Suppressor macrophage treated with lipopolysaccharide for 4 hours (primary cell): ENCODE measurements around the gene TUBGCP2.
"Not testable (repeated sequence)": the region's sequence is repeated elsewhere in the genome, so short reads cannot be mapped to it uniquely, and the experiment has no call there.

Experiments used
- DNase-seq: peaks from one replicate; pipeline ENCODE4 v3.0.0-alpha.2; 2020

The TUBGCP2 gene

DNA sequence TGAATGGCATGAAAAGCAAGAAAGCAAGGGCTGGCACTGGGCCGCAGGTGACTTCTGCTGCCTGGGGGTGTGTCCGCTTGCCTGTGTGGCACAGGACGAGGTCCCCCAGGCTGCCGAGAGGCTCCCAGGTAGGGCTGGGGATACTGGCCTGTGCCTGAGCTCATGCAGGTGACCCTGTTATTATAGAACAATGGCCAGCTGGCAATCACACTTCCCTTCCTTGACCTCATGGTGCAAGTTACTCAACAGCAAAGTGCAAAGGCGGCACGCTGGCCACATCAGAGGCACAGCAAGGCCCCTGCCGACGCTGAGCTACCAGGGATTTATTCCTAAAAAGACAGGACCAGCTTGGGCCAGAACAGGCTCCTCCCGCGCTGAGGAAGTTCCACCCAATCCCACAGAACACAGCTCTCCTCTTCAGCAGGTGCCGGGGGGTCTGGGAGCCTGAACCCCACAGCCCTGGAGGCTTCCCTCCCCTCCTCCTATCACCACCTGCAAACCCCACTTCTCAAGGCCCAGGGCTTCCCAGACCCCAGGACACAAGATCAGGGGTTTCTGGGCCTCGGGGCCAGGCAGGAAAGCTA lies 30.6 kb downstream of the TUBGCP2 start:
- DNase-seq: peak; percentile 57

DNA sequence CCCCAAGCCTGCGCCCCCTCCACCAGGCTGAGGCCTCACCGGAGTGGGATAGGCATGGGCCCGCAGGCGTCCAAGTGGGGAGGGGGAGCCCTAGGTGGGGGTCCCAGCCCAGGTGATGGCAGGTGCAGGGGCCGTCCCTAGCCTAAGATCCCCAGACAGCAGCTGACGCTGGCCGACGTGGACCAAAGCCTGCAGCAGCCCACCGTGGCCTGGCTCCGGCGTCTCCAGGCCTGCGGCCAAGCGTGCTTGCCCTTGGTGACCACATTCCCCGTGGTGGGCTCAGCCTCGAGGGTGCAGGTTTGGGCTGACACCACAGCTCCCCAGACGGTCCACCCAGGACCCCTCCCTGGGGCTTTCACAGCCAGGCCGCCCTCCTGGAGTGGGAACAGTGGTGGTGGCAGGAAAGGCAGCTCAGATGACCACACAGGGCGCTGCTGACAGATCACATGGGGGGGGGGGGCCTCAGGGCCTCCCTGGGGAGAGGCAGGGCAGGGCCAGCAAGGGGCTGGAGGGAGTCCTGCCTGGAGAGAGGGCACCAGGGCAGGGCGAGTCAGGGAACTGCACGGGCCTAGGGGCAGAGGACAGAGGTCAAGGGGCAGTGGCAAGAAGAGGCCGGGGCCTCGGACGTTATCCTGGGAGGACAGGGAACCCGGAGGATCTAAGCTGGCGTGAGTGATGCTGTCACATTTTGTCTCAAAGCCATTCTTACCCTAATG lies 31.2 kb downstream of the TUBGCP2 start:
- DNase-seq: no peak

DNA sequence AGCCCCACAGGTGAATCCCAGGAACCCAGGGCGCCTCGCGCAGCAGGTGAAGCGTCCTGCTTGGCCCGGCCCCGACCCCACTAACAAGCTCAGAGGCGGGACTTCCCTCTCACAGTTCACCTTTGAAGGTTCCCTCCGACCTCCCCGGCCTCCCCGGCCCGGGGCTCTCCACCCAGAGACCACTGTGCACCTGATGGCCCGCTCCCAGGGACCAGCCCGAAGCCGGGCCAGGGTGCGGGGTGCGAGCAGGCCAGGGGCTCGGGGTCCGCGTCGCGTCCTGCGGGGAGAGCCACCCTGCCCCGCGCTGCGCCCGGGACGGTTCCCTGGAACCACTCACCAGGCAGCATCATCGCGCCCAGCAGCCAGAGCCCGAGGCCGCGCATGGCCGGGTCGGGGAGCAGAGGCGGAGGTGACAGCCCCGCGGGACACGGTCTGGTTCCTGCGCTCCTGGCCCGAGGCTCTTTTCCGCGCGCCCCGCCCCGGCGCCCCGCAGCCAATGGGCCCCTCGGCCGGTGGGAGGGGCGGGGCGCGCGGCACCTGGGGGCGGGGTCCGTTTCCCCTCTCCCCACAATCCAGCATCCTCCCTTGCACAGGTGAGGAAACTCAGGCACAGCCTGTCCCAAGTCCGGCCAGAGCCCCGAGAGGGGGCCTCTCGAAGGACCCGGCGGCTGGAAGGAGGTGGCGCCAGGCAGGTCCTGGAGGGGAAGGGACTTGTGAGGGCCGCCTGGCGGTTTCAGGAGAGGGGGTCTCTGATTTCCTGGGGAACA lies 32.1 kb downstream of the TUBGCP2 start, which contains the start of gene ADAM8:
TSS of gene ADAM8 (minus strand) at position 434 of the 767 bp plus-strand sequence. CDS start at position 383, 51 bp downstream.
- peak; percentile 30 for DNase-seq

DNA sequence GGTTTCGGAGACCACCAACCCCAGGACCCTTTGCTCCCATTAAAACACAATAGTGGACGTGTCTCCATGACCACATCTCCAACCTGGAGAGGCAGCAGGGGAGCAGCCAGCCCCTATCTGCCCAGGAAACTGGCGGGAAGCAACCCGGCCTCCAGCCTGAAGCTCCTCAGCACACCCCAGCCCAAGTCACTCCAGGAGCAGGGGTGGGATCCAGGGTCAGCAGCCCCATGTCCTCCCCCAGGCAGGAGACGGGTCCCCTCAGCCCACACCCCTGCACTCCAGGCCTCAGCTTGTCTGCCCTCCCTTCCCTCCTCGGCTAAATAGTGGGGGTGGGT lies 32.6 kb downstream of the TUBGCP2 start:
- no peak for DNase-seq

DNA sequence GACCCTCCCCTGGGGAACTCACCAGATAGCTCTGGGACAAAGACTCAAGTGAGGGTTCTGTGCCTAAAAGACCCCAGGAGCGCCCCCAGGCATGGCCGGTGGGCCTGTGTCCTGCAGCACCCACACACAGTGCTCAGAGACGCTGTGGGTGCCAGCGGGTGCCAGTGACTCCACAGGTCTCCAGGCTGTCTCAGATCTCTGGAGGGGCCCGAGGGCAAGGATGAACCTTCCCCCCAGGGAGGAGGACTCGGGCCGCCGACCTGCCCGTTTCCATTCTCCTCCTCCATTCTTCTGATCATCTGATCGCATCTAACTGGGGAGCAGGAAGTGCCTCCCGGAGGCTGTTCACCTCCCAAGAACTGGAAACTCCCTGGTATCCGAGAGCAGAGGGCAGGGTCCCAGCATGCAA lies 33.0 kb downstream of the TUBGCP2 start:
- peak; percentile 34 for DNase-seq

DNA sequence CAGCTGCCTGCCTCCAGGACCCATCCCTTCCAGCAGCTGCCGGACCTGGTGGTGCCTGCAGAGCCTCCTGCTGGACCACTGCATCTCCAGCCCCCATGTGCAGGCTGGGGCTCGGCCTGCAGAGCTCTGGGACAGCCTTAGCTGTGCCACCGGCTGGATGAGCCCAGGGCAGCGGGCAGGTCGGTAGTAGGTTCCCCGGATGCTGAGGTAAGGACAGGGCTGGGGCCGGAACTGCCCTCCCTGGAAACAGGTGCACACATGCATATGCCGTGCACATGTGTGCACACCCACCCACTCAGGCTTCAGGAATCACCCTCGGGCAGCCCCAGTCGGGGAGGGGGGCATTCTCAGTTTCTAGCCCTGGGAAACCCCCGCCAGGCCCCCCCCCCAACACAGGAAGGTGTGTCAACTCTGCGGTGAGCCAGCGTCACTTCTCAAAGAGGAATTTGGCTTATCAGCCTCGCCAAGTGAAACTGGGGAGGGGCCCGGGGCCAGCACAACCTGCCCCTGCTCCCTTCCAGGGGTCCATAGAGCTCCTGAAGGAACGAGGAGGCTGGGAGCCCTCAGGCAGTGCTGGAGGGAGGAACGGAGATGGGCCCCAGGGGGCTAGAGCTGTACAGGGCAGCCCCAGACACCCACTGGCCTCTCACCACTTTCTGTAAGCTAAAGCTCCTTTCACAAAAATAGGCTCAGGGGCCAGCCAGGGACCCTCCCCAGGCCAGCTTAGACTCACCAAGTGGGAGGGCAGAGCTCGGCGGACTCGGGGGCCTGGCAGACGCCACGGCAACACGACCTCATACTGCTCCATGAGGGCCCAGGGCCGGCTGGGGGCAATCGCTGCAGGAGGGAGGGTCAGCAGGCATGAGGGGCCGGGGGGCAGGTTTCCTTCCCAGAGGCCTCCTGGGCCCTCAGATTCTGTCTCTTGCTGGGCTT lies 33.7 kb downstream of the TUBGCP2 start:
- DNase-seq: peak; percentile 51

DNA sequence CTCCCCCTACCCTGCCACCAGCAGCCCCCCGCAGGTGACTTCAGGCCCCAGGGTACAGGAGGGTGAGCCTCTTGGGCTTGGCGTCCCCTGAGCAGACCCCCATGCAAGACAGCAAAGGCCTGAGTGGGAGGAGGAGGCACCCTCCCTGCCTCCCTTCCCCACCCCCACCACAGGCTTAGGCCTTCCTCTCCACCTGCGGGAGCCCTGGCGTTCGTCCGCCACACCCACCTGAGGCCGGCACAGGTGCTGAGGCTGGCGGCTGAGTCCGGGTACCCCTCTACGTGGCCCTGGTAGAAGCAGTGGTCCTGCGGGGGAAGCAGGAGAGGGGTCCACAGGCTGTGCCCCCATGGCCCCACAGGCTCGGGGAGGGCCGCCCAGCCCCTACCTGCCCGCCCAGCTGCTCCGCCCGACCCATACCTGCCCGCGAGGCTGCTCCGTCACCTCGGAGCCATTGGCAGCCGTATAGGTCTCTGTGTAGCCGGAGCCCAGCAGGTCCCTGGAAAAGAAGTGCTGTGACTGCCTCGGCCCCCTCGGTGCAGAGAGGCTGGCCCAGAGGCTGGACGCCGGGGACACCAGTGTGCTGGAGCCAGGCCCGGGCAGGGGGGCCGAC lies 35.0 kb downstream of the TUBGCP2 start:
- no peak for DNase-seq

DNA sequence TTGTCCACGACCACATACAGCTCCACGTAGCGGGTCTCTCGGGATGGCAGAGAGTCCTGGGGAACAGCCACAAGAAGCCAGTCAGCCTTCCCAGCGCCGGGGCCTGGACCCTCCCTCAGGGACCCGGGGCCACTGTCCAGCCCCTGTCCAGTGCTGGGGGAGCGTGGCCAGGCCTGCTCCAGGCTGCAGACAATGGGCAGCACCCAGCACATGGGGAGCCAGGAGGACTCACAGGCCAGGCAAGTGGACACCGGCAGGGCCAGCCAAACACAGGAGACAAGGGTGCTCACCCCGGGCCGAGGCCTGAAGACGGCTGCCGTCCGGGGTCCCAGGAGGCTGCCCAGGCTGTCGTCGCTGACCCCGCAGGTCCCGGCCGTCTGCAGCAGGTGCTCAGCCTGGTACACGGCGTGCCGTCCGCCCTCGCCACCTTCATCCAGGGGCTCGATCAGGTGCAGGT lies 35.7 kb downstream of the TUBGCP2 start:
- no peak for DNase-seq

DNA sequence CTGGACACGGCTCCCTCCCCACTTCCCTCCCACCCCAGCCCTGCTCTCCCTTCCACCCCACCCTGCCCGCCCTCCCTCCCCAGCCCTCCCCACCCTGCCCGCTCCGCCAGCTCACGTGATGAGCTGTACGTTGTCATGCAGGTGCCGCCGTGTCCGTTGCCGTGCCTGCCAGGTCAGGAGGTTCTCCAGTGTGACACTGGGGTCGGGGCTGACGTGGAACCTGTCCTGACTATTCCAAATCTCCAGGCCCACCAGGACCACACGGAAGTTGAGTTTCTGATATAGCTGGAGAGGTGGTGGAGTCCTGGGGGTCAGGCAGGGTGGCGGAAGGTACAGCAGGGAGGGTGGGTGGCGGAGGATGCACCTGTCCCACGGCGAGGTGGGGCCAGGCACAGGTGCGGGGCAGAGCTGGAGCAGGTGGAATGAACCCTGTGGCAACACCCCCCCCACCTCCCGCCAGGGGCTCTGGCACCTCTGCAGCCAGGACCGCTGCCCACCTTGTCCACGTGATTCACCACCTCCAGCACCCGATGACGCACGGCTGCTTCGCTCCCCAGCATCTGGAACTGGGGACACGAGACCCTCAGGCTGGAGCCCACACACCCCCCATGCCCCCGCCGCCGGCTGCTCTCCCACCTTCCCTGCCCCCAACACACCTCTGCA lies 36.2 kb downstream of the TUBGCP2 start:
- DNase-seq: no peak

DNA sequence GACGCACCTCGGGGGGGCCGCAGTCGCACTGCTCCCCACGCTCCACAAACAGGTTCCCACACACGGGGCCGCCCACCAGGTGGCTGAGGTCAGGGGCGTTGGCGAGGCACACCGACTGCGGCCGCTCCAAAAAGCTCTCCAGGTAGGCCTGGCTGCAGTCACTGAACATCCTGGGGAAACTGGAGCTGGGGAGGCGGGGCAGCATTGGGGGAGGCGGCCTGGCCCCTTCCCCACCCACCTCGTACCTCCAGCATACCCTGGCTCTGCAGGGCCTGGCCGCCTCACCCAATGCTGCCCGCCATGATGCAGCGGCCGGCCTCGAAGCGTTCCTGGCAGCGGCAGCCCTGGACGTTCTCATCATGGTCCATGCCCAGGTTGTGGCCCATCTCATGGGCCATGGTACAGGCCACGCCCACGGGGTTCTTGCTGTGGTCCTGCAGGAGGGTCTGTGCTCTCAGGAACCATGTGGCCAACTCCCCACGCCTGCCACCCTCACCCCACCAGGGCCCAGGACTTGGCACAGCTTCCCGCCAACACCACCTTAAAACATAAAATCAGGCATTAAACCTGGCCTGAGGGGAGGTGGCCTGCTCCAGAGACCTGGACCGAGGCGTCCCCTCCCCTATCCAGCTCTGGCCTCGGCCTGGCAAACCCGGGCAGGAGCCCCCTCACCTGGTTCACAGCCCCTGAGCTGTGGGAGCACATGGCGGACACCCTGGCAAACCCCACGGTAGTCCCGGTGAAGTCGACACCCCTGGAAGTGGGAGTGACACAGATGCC lies 37.0 kb downstream of the TUBGCP2 start:
- DNase-seq: no peak

DNA sequence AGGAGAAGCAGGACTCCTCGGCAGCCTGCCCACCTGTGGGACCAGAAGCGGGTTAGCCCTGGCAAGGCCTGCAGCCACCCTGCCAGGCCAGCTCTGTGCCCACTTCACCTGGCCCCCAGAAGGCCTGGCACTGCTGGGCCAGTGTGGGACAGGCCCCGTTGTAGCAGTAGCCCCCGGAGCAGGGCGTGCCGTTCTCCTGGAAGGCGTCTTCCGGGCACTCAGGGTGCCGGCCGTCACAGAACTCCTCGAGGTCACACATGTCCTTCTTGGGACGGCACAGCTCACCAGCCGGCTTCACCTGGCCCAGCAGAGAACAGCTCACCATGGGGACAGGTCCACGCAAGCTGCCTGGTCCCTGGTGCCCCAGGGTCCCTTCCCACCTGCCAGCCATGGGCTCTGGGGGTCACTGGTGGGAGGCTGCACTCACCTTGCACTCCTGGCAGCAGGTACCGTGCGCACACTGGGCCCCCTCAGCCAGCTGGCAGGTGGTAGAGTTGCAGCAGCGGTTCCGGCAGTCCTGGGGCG lies 37.8 kb downstream of the TUBGCP2 start:
- DNase-seq: no peak

DNA sequence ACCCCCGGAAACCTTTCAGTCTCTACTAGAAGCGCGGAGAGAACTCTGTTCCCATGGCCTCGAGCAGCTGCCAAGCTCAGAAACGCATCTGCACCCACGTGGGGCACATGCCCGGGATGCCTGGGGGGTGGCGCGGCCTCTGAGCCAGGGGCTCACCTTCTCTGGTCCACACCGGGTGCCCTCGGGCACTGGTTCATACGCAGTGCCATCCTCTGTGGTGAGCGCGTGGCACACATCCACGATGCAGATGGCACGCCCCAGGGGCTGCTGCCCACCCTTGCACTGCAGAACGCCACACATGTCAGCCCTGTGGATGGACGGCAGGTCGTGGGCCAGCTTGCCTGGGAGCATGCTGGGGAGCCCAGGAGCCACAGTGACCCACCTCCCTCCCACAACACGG lies 38.5 kb downstream of the TUBGCP2 start:
- DNase-seq: no peak

DNA sequence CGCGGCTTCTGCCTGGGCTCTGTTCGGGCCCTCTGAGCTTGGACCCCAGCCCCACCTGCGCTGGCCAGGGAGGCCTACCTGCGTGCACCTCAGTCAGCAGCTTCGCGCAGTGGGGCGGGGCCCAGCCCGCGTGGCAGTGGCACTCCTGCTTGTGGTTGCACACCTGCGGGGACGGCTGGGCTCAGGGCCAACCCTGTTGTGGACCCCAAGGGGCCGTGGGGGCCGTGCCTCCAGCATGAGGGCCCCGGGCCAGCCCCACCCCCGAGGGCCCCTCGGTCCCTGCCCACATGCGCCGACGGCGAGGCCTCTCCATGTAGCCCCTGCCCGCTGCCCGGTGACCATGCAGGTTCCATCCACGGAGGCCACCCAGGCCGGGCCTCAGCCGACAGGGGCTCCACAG lies 39.3 kb downstream of the TUBGCP2 start:
- DNase-seq: no peak

DNA sequence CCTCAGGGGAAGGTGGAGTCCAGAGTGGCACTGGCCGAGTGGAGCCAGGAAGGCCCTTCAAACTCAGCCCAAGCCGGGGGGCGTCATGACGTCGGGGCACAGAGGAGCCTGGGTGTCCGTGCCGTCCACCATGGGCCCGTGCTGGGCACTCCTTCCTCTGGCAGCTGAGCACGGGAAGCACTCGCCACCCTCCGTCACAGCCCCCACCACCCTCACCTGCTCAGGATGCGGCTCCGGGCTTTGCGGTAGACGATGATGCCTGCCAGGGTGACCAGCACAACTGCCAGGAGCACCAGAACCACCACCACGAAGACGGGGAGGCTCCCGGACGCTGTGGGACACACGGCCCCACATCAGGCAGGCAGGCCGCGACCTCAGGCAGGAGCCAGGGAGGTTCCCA lies 40.1 kb downstream of the TUBGCP2 start:
- DNase-seq: no peak

DNA sequence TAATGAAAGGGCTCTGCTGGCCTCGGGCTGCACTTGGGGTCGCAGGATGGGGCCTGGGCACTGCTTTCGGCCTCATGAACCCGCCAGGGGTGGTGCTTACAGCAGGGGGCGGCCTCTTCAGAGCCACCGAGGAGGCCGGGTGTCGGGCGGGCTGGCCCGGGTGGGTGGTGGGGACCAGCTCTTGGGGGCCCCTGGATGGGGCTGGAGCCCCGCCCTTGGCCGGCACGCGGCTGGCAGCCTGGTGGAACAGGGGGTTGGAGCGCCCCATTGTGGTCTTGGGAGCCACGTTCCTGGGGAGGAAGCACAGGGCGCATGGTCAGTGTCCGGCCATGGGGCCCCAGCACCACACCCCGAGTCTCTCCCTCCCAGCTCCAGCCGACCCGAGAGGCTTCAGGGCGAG lies 40.8 kb downstream of the TUBGCP2 start:
- DNase-seq: no peak

DNA sequence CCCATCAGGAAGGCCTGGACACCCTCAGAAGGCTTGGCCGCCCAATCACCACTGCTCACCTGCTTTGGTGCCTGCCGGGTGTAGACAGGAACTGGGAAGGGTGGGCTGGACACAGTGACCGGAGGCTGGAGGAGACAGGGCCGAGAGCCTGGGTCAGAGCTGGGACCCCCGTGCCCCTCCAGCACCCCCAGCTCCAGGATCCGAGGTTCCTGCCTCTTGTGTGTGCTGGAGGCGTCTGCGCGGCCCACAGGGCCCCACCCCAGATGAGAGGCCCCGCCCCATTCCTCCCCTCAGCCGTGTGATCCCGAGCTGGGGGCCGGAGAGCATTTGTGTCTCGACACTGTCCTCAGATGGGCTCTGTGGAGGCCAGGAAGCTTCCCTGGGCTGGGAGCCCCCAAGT lies 41.4 kb downstream of the TUBGCP2 start:
- no peak for DNase-seq

DNA sequence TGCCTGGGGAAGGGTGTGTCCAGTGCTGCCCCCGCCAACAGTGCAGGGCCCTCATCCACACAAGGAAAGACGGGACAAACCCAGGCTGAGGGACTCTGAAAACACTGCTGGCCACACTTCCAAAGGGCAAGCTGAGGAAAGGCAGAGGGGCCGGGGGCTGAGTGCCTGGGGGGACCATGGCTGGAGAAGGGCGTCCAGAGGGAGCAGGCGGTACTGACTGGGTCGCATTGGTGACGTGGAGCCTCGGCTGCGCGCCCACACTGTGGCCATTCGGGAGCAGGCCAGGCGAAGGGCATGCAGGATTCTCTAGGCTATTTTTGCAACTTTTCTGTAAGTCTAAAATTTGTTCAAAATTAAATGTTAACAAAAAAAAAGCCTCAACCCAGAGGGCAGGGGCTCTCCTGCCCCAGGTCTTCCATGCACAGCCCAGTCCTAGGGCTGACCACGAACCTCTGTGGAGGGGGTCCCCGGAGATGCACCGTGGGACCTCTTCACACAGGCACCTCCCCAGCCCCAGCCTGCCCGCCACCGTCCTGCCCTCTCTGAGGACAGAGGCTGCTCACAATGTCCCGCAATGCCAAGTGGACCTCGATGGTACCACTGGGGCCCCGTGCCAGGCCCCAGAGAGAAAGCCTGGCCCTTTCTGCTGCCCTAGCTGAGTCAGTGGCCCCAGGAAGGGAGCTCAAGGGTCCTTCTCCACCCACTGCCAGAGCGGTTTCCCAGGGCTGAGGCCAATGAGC lies 42.4 kb downstream of the TUBGCP2 start:
- no peak for DNase-seq

DNA sequence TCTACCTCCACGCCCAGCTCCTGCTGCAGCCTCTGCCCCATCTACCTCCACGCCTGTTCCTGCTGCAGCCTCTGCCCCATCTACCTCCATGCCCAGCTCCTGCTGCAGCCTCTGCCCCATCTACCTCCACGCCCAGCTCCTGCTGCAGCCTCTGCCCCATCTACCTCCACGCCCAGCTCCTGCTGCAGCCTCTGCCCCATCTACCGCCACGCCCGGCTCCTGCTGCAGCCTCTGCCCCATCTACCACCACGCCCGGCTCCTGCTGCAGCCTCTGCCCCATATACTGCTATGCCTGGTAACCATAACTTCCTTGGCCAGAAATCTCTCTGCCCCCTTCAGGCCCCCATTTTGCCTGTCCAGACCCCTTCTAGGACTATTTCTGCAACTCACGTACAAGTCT lies 43.6 kb downstream of the TUBGCP2 start:
- DNase-seq: not testable (repeated sequence)

DNA sequence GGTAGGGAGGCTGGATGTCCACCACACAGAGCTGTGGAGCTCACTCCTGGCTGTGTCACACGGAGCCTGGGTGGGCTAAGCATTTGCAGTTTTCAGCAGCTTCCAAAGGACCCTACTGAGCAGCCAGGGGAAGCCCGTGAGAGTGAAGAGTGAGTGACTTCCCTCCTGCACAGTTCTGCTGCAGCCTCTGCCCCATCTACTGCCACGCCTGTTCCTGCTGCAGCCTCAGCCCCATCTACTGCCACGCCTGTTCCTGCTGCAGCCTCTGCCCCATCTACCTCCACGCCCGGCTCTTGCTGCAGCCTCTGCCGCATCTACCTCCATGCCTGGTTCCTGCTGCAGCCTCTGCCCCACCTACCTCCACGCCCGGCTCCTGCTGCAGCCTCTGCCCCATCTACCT lies 44.2 kb downstream of the TUBGCP2 start:
- DNase-seq: peak; percentile 42

DNA sequence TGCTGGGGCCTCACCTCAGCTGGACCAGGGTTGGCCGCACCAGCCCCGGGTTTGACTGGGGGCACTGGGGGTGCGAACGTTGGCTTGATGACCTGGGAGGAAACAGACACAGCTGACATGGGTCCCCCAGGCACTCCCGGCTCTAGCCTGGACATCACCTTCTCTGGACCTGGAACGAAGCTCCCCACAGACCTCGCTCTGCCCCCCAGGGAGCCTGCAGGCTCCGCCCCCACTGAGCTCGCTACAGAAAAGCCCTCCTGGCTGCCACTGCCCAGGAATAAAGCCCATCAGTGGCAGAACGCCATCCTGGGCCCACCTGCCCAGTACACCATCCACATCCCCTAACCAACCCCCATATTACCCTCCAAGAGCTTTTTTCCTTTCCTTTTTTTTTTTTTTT lies 45.0 kb downstream of the TUBGCP2 start:
- no peak for DNase-seq
